NCI-H510A treated with DMSO at 0.1 percent for 48 hours (cell line): ENCODE data around the gene PDIK1L.

Experiments
- DNase-seq: peaks from one replicate; lab custom pipeline; 2025; lab: John Stamatoyannopoulos, UW

PDIK1L gene

GRCh38 chr1:26122988-26123973, 11.7 kb downstream of the PDIK1L start:
- DNase-seq, result no peak

- DNase-seq, result no peak
Measured at GRCh38 chr1:26124418-26125331, 13.1 kb downstream of the PDIK1L start.

GRCh38 chr1:26125382-26125781, 13.8 kb downstream of the PDIK1L start:
- no peak for DNase-seq

- no peak for DNase-seq
Measured at GRCh38 chr1:26125946-26126320, 14.3 kb downstream of the PDIK1L start.

- peak; percentile 85 for DNase-seq
Measured at GRCh38 chr1:26126321-26127084, 14.9 kb downstream of the PDIK1L start.

- DNase-seq, result no peak
Measured at GRCh38 chr1:26127235-26128163, 15.9 kb downstream of the PDIK1L start.

- DNase-seq, result no peak
Measured at GRCh38 chr1:26129778-26130177, 18.2 kb downstream of the PDIK1L start.

- no peak for DNase-seq
Measured at GRCh38 chr1:26130695-26131094, 19.1 kb downstream of the PDIK1L start.

GRCh38 chr1:26132128-26132833, 20.7 kb downstream of the PDIK1L start:
- no peak for DNase-seq

- DNase-seq, result no peak
Measured at GRCh38 chr1:26132834-26133167, 21.2 kb downstream of the PDIK1L start.

- no peak for DNase-seq
Measured at GRCh38 chr1:26134466-26134865, 22.8 kb downstream of the PDIK1L start.

GRCh38 chr1:26138974-26139558, 27.4 kb downstream of the PDIK1L start:
- peak; percentile 60 for DNase-seq

GRCh38 chr1:26142159-26142558, 30.5 kb downstream of the PDIK1L start:
- no peak for DNase-seq

- DNase-seq, result peak; percentile 95
Measured at GRCh38 chr1:26145041-26145959, 33.7 kb downstream of the PDIK1L start.

GRCh38 chr1:26145960-26146294, 34.3 kb downstream of the PDIK1L start:
- DNase-seq, result no peak

- no peak for DNase-seq
Measured at GRCh38 chr1:26148887-26149286, 37.3 kb downstream of the PDIK1L start.

- DNase-seq, result no peak
Measured at GRCh38 chr1:26153966-26154532, 42.4 kb downstream of the PDIK1L start.

- no peak for DNase-seq
Measured at GRCh38 chr1:26154750-26155149, 43.1 kb downstream of the PDIK1L start.
